Hepatocyte (in vitro differentiated cells): ENCODE results near the gene RNF208. TPM values are rescaled to one million over a fixed set of nuclear protein-coding genes. Genes with fewer than 3 reads are reported as not detected.

Source experiments
- DNase-seq: peaks from one replicate; pipeline ENCODE4 v3.0.0-alpha.2; 2016; ENCODE audit warnings: low spot score
- H2AFZ ChIP-seq: fragments of 200-600 bp; sonication (generic); 2 replicates; pipeline ENCODE4 v1.6.0; 2016; ENCODE audit warnings: antibody characterized with exemption, mild to moderate bottlenecking
- H3K27ac ChIP-seq: fragments of 200-600 bp; sonication (generic); 2 replicates; pipeline ENCODE4 v1.5.1; 2016; ENCODE audit warnings: mild to moderate bottlenecking
- H3K27me3 ChIP-seq: fragments of 200-600 bp; sonication (generic); 2 replicates; pipeline ENCODE4 v1.6.1; 2016
- H3K36me3 ChIP-seq: fragments of 200-600 bp; sonication (generic); replicated peaks from 2 replicates; pipeline ENCODE4 v1.5.1; 2016; ENCODE audit warnings: low read depth; ENCODE audit not compliant: insufficient read depth
- H3K4me1 ChIP-seq: fragments of 200-600 bp; sonication (generic); 2 replicates; pipeline ENCODE4 v1.5.1; 2016; ENCODE audit warnings: mild to moderate bottlenecking, moderate library complexity; ENCODE audit not compliant: insufficient read depth
- H3K4me2 ChIP-seq: fragments of 200-600 bp; sonication (generic); 2 replicates; pipeline ENCODE4 v1.6.0; 2016
- H3K4me3 ChIP-seq: fragments of 200-600 bp; sonication (generic); 2 replicates; pipeline ENCODE4 v1.5.1; 2016; ENCODE audit warnings: mild to moderate bottlenecking
- H3K79me2 ChIP-seq: fragments of 200-600 bp; sonication (generic); 2 replicates; pipeline ENCODE4 v1.6.0; 2017; ENCODE audit warnings: mild to moderate bottlenecking
- H3K9me2 ChIP-seq: fragments of 200-600 bp; sonication (generic); replicated peaks from 2 replicates; pipeline ENCODE4 v1.6.0; 2017; ENCODE audit warnings: mild to moderate bottlenecking; ENCODE audit not compliant: insufficient read depth
- H3K9me3 ChIP-seq: fragments of 200-600 bp; sonication (generic); 2 replicates; pipeline ENCODE4 v1.5.1; 2016; ENCODE audit warnings: low read depth, mild to moderate bottlenecking
- H4K20me1 ChIP-seq: fragments of 200-600 bp; sonication (generic); 2 replicates; pipeline ENCODE4 v1.6.0; 2016; ENCODE audit warnings: mild to moderate bottlenecking; ENCODE audit not compliant: insufficient read depth, poor library complexity, severe bottlenecking
- EZH2 ChIP-seq: fragments of 200-600 bp; sonication (generic); IDR thresholded peaks from 2 replicates; pipeline ENCODE4 v1.6.1; 2016; ENCODE audit warnings: antibody characterized with exemption, mild to moderate bottlenecking, borderline replicate concordance
- EZH2phosphoT487 ChIP-seq: fragments of 200-600 bp; sonication (generic); IDR thresholded peaks from one replicate; pipeline ENCODE4 v1.6.1; 2018; ENCODE audit warnings: antibody characterized with exemption, mild to moderate bottlenecking, low read depth, moderate library complexity; ENCODE audit not compliant: unreplicated experiment, severe bottlenecking
- WGBS: methylation state at CpG from one replicate; pipeline ENCODE4 v1.1.6; 2016; ENCODE audit warnings: low lambda C conversion rate; ENCODE audit errors: missing lambda C conversion rate; 5-methylcytosine and 5-hydroxymethylcytosine counted together
- polyA plus RNA-seq: library from polyadenylated mRNA; unstranded; fragments of >200 nt; fragmentation: Nextera tagmentation; extraction: Ambion mirVana; gene quantifications from 2 replicates; pipeline ENCODE4 v1.2.1, GENCODE V29; 2016
- total RNA-seq: library from RNA; depleted of rRNA; stranded (reverse); fragments of >200 nt; gene quantifications from 2 replicates; pipeline ENCODE4 v1.2.3, GENCODE V29; 2014
- TF ChIP-seq, protein P1 (sequence below): fragments of 200-600 bp; sonication (generic); IDR thresholded peaks from 2 replicates; pipeline ENCODE4 v1.5.1; 2016; ENCODE audit warnings: antibody characterized with exemption, mild to moderate bottlenecking; ENCODE audit not compliant: poor library complexity

The RNF208 gene
- total and polyA plus RNA-seq, 2 experiments from 2014 or later: 1.6 to 3.3 TPM

DNA sequence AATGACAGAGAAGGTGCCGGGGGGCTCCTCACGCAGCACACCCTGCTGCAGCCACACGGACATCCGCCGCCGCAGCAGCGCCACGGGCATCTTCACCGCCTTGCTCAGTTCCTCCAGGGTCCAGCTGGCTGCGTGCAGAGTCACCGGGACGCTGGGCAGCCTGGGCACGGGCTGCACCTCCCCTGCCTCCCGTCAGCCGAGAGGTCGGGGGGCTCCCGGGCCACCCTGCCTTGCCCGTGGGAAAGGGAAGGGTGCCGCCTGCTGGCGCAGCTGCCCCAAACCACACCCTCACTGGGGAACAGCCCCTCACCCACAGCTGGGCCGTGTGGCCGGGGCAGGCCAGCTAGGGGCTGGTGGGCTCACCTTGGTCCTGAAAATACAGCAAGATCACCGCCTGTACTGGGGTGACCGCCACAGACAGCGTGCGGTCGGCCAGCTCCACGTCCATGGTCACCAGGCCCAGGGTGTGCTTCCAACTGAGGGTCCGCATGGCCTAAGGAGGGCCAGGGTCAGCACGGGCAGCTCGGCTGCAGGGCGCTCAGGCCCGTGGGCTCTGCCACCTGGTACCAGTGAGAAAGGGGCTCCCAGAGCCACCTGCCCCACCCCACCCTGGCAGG is 46.6 kb downstream of the RNF208 start:
- no peaks in the 10 kb centered on the region for H3K9me3 ChIP-seq
- H3K9me2 ChIP-seq: no peaks in the 10 kb centered on the region
- no peak overlapping the region for H3K27ac ChIP-seq
- H3K4me3 ChIP-seq: no peak overlapping the region
- DNase-seq: no peak
- H3K36me3 ChIP-seq: no peaks in the 10 kb centered on the region
- no peaks in the 10 kb centered on the region for H3K79me2 ChIP-seq
- H3K27me3 ChIP-seq: peaks cover 13% of the 10 kb centered on the region
- no peak overlapping the region for H2AFZ ChIP-seq
- TF ChIP-seq EZH2: no peak
- TF ChIP-seq EZH2phosphoT487: no peak
- TF ChIP-seq, protein P1, sequence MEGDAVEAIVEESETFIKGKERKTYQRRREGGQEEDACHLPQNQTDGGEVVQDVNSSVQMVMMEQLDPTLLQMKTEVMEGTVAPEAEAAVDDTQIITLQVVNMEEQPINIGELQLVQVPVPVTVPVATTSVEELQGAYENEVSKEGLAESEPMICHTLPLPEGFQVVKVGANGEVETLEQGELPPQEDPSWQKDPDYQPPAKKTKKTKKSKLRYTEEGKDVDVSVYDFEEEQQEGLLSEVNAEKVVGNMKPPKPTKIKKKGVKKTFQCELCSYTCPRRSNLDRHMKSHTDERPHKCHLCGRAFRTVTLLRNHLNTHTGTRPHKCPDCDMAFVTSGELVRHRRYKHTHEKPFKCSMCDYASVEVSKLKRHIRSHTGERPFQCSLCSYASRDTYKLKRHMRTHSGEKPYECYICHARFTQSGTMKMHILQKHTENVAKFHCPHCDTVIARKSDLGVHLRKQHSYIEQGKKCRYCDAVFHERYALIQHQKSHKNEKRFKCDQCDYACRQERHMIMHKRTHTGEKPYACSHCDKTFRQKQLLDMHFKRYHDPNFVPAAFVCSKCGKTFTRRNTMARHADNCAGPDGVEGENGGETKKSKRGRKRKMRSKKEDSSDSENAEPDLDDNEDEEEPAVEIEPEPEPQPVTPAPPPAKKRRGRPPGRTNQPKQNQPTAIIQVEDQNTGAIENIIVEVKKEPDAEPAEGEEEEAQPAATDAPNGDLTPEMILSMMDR: no peak
- no peak overlapping the region for H3K4me2 ChIP-seq
- no peaks in the 10 kb centered on the region for H3K4me1 ChIP-seq
- no peaks in the 10 kb centered on the region for H4K20me1 ChIP-seq
- 61% methylated on average over 32 of the region's 33 CpGs for WGBS

DNA sequence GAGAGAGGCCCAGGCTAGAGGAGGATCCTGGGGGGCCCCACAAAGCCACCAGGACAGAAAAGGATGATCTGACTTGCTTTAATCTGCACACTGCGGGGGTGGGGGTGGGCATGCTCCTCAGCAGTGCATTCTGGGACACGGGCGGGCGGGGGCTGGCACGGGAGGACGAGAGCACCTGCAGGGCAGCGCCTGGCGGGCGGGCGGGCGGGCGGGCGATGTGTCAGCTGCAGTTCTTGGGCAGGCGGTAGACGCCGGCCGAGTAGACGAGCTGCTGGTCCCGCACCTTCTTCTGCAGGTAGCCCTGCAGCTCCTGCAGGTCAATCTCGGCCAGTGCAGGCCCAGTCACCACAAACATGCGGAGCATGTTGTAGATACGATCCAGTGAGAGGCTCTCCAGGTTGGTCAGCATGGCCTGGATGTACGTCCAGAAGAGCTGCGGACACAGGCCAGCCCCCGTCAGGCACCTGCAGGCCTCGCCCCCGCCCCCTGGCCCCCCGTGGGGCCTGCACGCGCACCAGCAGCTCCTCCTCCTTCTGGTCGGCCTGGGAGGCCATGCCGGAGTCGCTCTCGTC is 47.2 kb downstream of the RNF208 start:
- Histone ChIP-seq H3K79me2 (no peaks in the 10 kb centered on the region), H3K4me3 (no peak overlapping the region), H3K9me2 (no peaks in the 10 kb centered on the region), H3K9me3 (no peaks in the 10 kb centered on the region), H3K36me3 (no peaks in the 10 kb centered on the region), H3K4me1 (peaks cover 2% of the 10 kb centered on the region), H3K27ac (no peak overlapping the region), H4K20me1 (no peaks in the 10 kb centered on the region), H3K4me2 (no peak overlapping the region), H2AFZ (no peak overlapping the region), H3K27me3 (peaks cover 19% of the 10 kb centered on the region)
- no peak for DNase-seq
- TF ChIP-seq EZH2: no peak
- no peak for TF ChIP-seq EZH2phosphoT487
- TF ChIP-seq, protein P1: peak; percentile 1
- 62% methylated on average over 17 of the region's 34 CpGs for WGBS

DNA sequence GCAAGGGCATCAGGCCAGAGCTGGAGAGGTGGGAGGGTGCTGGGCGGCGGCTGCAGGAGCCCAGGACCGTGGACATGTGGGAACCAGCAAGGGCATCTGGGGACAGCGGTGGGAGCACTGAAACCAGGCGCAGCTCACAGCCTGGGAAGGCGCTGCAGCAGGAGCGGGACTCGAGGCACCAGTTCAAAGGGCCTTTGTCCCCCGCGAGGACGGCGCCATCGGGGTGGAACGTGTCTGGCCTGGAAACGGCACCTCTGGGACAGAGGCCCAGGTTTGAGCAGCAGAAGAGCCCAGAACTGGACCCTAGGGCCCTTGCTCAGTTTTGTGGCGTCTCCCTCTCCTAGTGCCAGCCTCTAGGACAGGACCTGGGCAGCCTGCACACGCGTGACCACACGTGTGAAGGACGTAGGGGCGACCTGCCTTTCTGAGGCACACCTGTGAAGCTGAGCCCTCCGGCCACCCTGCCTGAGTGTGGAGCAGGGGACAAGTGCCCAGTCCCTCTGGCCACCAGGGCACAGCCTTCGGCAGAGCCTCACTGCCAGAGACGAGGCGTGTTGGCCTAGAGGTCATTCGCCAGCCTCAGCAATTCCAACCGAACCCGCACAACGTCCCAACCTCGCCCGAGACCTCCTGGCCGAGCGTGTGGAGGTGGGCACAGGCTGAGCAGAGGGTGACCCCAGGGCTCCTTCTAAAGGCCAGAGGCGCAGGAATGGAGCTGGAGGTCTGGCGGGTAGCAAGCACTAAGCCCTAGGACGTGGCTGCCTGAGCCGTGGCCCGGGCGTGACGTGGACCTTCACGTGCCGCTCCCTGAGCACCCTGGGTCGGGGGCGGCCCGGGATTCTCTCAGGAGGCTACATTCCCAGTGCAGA is 48.0 kb downstream of the RNF208 start:
- H3K79me2 ChIP-seq: no peaks in the 10 kb centered on the region
- H2AFZ ChIP-seq: no peak overlapping the region
- no peak for TF ChIP-seq EZH2
- TF ChIP-seq, protein P1: no peak
- TF ChIP-seq EZH2phosphoT487: no peak
- no peaks in the 10 kb centered on the region for H3K36me3 ChIP-seq
- H3K9me3 ChIP-seq: no peaks in the 10 kb centered on the region
- H3K27me3 ChIP-seq: peaks cover 27% of the 10 kb centered on the region
- no peaks in the 10 kb centered on the region for H4K20me1 ChIP-seq
- 88% methylated on average over 45 of the region's 45 CpGs for WGBS
- no peak overlapping the region for H3K27ac ChIP-seq
- no peaks in the 10 kb centered on the region for H3K9me2 ChIP-seq
- H3K4me3 ChIP-seq: no peak overlapping the region
- DNase-seq: no peak
- H3K4me1 ChIP-seq: peaks cover 7% of the 10 kb centered on the region
- no peak overlapping the region for H3K4me2 ChIP-seq
